ENCODE results near the gene UBR7. TPM values are rescaled to one million over a fixed set of nuclear protein-coding genes. Genes with fewer than 3 reads are reported as not detected.
"Not testable (repeated sequence)": the region's sequence is repeated elsewhere in the genome, so short reads cannot be mapped to it uniquely, and the experiment has no call there.

UBR7 gene
- total and polyA plus RNA-seq, 2 donors = 19.6 to 29.6 TPM

GRCh38 chr14:93168610-93169009 lies 38.4 kb upstream of the UBR7 start:
- H3K36me3 ChIP-seq (ENCODE audit: control insufficient read depth in 2 of 2, insufficient read depth in 2 of 2, low read length in 1 of 2); H3K27me3 ChIP-seq (ENCODE audit: control insufficient read depth in 2 of 2, insufficient read depth in 1 of 2, low read length in 1 of 2); H3K4me3 ChIP-seq (ENCODE audit: low read length in 2 of 2); DNase-seq (ENCODE audit: low read depth in 6 of 9, low spot score in 9 of 9); H3K9me3 ChIP-seq (ENCODE audit: control insufficient read depth in 2 of 2, insufficient read depth in 1 of 2, low read length in 1 of 2); H3K27ac ChIP-seq (ENCODE audit: low read depth in 1 of 2, low read length in 1 of 2); H3K4me1 ChIP-seq (ENCODE audit: control insufficient read depth in 2 of 2, insufficient read depth in 2 of 2, low read length in 2 of 2): not testable (repeated sequence)
- WGBS = 80% methylated on average over 9 of the region's 9 CpGs

GRCh38 chr14:93169619-93170018 lies 37.4 kb upstream of the UBR7 start:
- H3K27ac ChIP-seq (ENCODE audit: low read depth in 1 of 2, low read length in 1 of 2); H3K4me1 ChIP-seq (ENCODE audit: control insufficient read depth in 2 of 2, insufficient read depth in 2 of 2, low read length in 2 of 2); H3K27me3 ChIP-seq (ENCODE audit: control insufficient read depth in 2 of 2, insufficient read depth in 1 of 2, low read length in 1 of 2); H3K36me3 ChIP-seq (ENCODE audit: control insufficient read depth in 2 of 2, insufficient read depth in 2 of 2, low read length in 1 of 2); H3K4me3 ChIP-seq (ENCODE audit: low read length in 2 of 2); DNase-seq (ENCODE audit: low read depth in 6 of 9, low spot score in 9 of 9); H3K9me3 ChIP-seq (ENCODE audit: control insufficient read depth in 2 of 2, insufficient read depth in 1 of 2, low read length in 1 of 2): not testable (repeated sequence)
- WGBS = 95% methylated on average over 6 of the region's 6 CpGs

- WGBS = 98% methylated on average over 20 of the region's 20 CpGs
- H3K9me3 ChIP-seq (ENCODE audit: control insufficient read depth in 2 of 2, insufficient read depth in 1 of 2, low read length in 1 of 2); H3K27ac ChIP-seq (ENCODE audit: low read depth in 1 of 2, low read length in 1 of 2); H3K27me3 ChIP-seq (ENCODE audit: control insufficient read depth in 2 of 2, insufficient read depth in 1 of 2, low read length in 1 of 2); H3K4me1 ChIP-seq (ENCODE audit: control insufficient read depth in 2 of 2, insufficient read depth in 2 of 2, low read length in 2 of 2); H3K4me3 ChIP-seq (ENCODE audit: low read length in 2 of 2); DNase-seq (ENCODE audit: low read depth in 6 of 9, low spot score in 9 of 9); H3K36me3 ChIP-seq (ENCODE audit: control insufficient read depth in 2 of 2, insufficient read depth in 2 of 2, low read length in 1 of 2): not testable (repeated sequence)
Measured at GRCh38 chr14:93170141-93170540, 36.9 kb upstream of the UBR7 start.

GRCh38 chr14:93171376-93171775 lies 35.7 kb upstream of the UBR7 start:
- DNase-seq (ENCODE audit: low read depth in 6 of 9, low spot score in 9 of 9) = no peak
- no peaks in the 10 kb centered on the region for H3K36me3 ChIP-seq (ENCODE audit: control insufficient read depth in 2 of 2, insufficient read depth in 2 of 2, low read length in 1 of 2)
- H3K4me3 ChIP-seq (ENCODE audit: low read length in 2 of 2) = no peak overlapping the region
- no peaks in the 10 kb centered on the region for H3K9me3 ChIP-seq (ENCODE audit: control insufficient read depth in 2 of 2, insufficient read depth in 1 of 2, low read length in 1 of 2)
- H3K27me3 ChIP-seq (ENCODE audit: control insufficient read depth in 2 of 2, insufficient read depth in 1 of 2, low read length in 1 of 2) = no peaks in the 10 kb centered on the region
- H3K4me1 ChIP-seq (ENCODE audit: control insufficient read depth in 2 of 2, insufficient read depth in 2 of 2, low read length in 2 of 2) = no peaks in the 10 kb centered on the region
- WGBS = 79% methylated on average over 4 of the region's 4 CpGs
- no peak overlapping the region for H3K27ac ChIP-seq (ENCODE audit: low read depth in 1 of 2, low read length in 1 of 2)

- WGBS = 81% methylated on average over 10 of the region's 10 CpGs
- no peak for DNase-seq (ENCODE audit: low read depth in 6 of 9, low spot score in 9 of 9)
Measured at GRCh38 chr14:93173943-93174395, 33.1 kb upstream of the UBR7 start.

GRCh38 chr14:93174731-93175130 lies 32.3 kb upstream of the UBR7 start:
- not testable (repeated sequence) for H3K4me1 ChIP-seq (ENCODE audit: control insufficient read depth in 2 of 2, insufficient read depth in 2 of 2, low read length in 2 of 2); H3K27ac ChIP-seq (ENCODE audit: low read depth in 1 of 2, low read length in 1 of 2); DNase-seq (ENCODE audit: low read depth in 6 of 9, low spot score in 9 of 9); H3K9me3 ChIP-seq (ENCODE audit: control insufficient read depth in 2 of 2, insufficient read depth in 1 of 2, low read length in 1 of 2); H3K27me3 ChIP-seq (ENCODE audit: control insufficient read depth in 2 of 2, insufficient read depth in 1 of 2, low read length in 1 of 2); H3K4me3 ChIP-seq (ENCODE audit: low read length in 2 of 2); H3K36me3 ChIP-seq (ENCODE audit: control insufficient read depth in 2 of 2, insufficient read depth in 2 of 2, low read length in 1 of 2)
- 95% methylated on average over 5 of the region's 5 CpGs for WGBS

More at GRCh38 chr14:93173943-93174395, 33.1 kb upstream of the UBR7 start:
- no peak overlapping the region for H3K4me3 ChIP-seq (ENCODE audit: low read length in 2 of 2)
- H3K27ac ChIP-seq (ENCODE audit: low read depth in 1 of 2, low read length in 1 of 2) = no peak overlapping the region
- H3K27me3 ChIP-seq (ENCODE audit: control insufficient read depth in 2 of 2, insufficient read depth in 1 of 2, low read length in 1 of 2) = no peaks in the 10 kb centered on the region
- no peaks in the 10 kb centered on the region for H3K36me3 ChIP-seq (ENCODE audit: control insufficient read depth in 2 of 2, insufficient read depth in 2 of 2, low read length in 1 of 2)
- no peaks in the 10 kb centered on the region for H3K4me1 ChIP-seq (ENCODE audit: control insufficient read depth in 2 of 2, insufficient read depth in 2 of 2, low read length in 2 of 2)
- no peaks in the 10 kb centered on the region for H3K9me3 ChIP-seq (ENCODE audit: control insufficient read depth in 2 of 2, insufficient read depth in 1 of 2, low read length in 1 of 2)

- no peak overlapping the region for H3K27ac ChIP-seq (ENCODE audit: low read depth in 1 of 2, low read length in 1 of 2)
- WGBS = 95% methylated on average over 6 of the region's 6 CpGs
- H3K27me3 ChIP-seq (ENCODE audit: control insufficient read depth in 2 of 2, insufficient read depth in 1 of 2, low read length in 1 of 2) = no peaks in the 10 kb centered on the region
- DNase-seq (ENCODE audit: low read depth in 6 of 9, low spot score in 9 of 9) = no peak
- no peaks in the 10 kb centered on the region for H3K9me3 ChIP-seq (ENCODE audit: control insufficient read depth in 2 of 2, insufficient read depth in 1 of 2, low read length in 1 of 2)
- no peaks in the 10 kb centered on the region for H3K4me1 ChIP-seq (ENCODE audit: control insufficient read depth in 2 of 2, insufficient read depth in 2 of 2, low read length in 2 of 2)
- no peak overlapping the region for H3K4me3 ChIP-seq (ENCODE audit: low read length in 2 of 2)
- no peaks in the 10 kb centered on the region for H3K36me3 ChIP-seq (ENCODE audit: control insufficient read depth in 2 of 2, insufficient read depth in 2 of 2, low read length in 1 of 2)
Measured at GRCh38 chr14:93175492-93175891, 31.6 kb upstream of the UBR7 start.

GRCh38 chr14:93183596-93184317 lies 23.3 kb upstream of the UBR7 start:
- no peak for DNase-seq (ENCODE audit: low read depth in 6 of 9, low spot score in 9 of 9)
- Histone ChIP-seq H3K27me3 (ENCODE audit: control insufficient read depth in 2 of 2, insufficient read depth in 1 of 2, low read length in 1 of 2) (no peaks in the 10 kb centered on the region), H3K36me3 (ENCODE audit: control insufficient read depth in 2 of 2, insufficient read depth in 2 of 2, low read length in 1 of 2) (peaks cover 16 to 17% of the 10 kb centered on the region in 2 donors), H3K4me1 (ENCODE audit: control insufficient read depth in 2 of 2, insufficient read depth in 2 of 2, low read length in 2 of 2) (peaks cover 14 to 16% of the 10 kb centered on the region in 2 donors), H3K9me3 (ENCODE audit: control insufficient read depth in 2 of 2, insufficient read depth in 1 of 2, low read length in 1 of 2) (no peaks in the 10 kb centered on the region), H3K27ac (ENCODE audit: low read depth in 1 of 2, low read length in 1 of 2) (peak overlapping the region; percentile 32 to 99), H3K4me3 (ENCODE audit: low read length in 2 of 2) (peak overlapping the region; percentile 94 to 96)
- 57% methylated on average over 17 of the region's 17 CpGs for WGBS

GRCh38 chr14:93184391-93185348 lies 22.4 kb upstream of the UBR7 start, which contains the start of the genes LYSET and MOAP1:
TSS of gene LYSET (plus strand) at chr14:93185317. CDS start at chr14:93185406, 89 bp downstream.
TSS of gene MOAP1 (minus strand) at chr14:93184897. CDS start at chr14:93184242, 655 bp downstream.
- peak; percentile 52 to 92 (median 81) for DNase-seq (ENCODE audit: low read depth in 6 of 9, low spot score in 9 of 9)
- H3K27me3 ChIP-seq (ENCODE audit: control insufficient read depth in 2 of 2, insufficient read depth in 1 of 2, low read length in 1 of 2) = no peaks in the 10 kb centered on the region
- peaks cover 16 to 18% of the 10 kb centered on the region in 2 donors for H3K36me3 ChIP-seq (ENCODE audit: control insufficient read depth in 2 of 2, insufficient read depth in 2 of 2, low read length in 1 of 2)
- H3K9me3 ChIP-seq (ENCODE audit: control insufficient read depth in 2 of 2, insufficient read depth in 1 of 2, low read length in 1 of 2) = no peaks in the 10 kb centered on the region
- H3K4me3 ChIP-seq (ENCODE audit: low read length in 2 of 2) = peak within 1 kb of the TSS; percentile 94 to 96
- H3K27ac ChIP-seq (ENCODE audit: low read depth in 1 of 2, low read length in 1 of 2) = peak within 1 kb of the TSS; percentile 97 to 99
- H3K4me1 ChIP-seq (ENCODE audit: control insufficient read depth in 2 of 2, insufficient read depth in 2 of 2, low read length in 2 of 2) = peaks cover 14 to 16% of the 10 kb centered on the region in 2 donors
- under 1% methylated on average over 124 of the region's 124 CpGs for WGBS
